GM18861 (cell line): Measurements from ENCODE around the gene MS4A12.
"Not testable (repeated sequence)": the region's sequence is repeated elsewhere in the genome, so short reads cannot be mapped to it uniquely, and the experiment has no call there.

ENCODE experiments used
- ATAC-seq: cut with Tn5 transposase; IDR thresholded peaks from one replicate; pipeline ENCODE4 v1.9.1; 2021; ENCODE audit not compliant: unreplicated experiment

The MS4A12 gene

GRCh38 chr11:60512651-60513225, 20.2 kb downstream of the MS4A12 start:
- ATAC-seq: no peak

DNA sequence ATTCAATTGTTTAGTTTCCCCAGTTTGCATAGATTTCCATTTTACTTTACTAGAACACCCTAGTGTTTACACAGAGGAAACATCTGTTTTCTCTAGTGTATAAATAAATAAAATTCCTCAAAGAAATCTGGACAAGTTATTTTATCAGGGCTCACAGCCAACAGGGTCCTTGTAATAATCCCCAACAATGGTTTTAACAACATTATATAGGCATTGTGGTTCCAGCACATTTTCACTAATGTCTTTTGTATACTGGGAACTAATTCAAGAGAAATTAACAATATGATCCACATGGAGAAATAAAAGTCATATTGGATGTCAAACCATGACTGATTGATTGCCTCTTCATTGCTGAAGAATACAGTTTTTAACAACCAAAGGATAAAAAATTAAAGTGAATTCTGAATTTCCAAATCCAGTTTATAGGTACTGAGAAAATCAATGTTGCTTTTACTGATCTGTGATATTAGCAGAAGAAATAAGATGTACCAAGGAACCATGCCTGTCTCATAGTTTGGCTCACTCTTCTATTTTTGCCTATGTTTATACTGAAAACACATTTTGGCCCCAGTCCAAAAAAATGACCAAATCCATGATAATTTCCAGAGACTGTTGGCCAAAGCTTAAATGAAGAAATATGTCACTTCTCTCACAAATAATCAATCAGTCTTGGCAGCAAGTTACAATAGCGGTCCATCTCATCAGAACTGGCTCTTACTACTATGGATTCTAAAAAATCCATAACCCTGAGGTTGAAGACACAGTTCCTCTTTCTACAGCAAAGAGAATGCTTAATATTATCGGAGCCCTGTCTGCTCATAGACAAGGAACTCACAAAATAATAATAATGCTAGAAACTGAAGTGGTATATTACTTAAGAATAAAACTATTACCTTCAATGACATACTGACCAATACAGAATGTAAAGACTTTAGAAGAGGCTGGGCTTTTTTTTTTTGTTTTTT, 21.2 kb downstream of the MS4A12 start:
- ATAC-seq: no peak

DNA sequence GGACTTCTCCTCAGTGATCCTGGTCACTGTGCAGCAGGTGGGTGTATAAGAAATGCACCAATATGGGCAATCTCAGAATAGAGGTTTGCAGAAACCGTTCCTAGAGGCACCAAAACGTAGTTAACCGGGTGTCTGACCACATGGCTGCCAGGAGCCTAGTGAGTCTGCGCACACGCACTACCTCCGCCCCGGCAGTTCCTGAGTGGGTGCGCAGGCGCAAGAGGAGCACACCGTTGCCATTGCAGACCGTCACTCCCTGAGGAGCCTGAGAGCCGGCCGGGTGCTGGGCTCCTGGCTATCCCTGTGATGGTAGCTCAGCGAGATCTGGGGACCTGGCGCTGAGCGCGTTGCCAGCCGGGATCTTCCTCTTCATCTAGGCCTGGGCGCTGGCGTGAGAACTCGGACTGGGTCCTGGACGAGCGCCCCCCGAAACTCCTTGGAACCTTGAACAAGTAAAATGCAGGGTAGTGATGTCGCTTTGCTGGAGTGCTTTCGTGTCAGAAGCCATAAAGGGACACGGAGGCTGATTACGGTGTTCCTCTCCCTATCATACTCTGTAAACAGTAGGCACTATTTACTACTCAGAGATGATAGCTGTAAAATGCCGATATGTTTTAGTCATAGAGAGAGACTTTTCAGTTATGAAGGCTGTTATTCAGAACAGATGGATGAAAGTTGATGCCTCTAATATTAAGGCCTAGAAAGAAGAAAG, 22.7 kb downstream of the MS4A12 start, which contains the start of gene MS4A13:
MS4A13 (plus strand) TSS at position 249 of the 712 bp plus-strand sequence. CDS start 2,692 bp downstream, outside the sequence.
- ATAC-seq: no peak

DNA sequence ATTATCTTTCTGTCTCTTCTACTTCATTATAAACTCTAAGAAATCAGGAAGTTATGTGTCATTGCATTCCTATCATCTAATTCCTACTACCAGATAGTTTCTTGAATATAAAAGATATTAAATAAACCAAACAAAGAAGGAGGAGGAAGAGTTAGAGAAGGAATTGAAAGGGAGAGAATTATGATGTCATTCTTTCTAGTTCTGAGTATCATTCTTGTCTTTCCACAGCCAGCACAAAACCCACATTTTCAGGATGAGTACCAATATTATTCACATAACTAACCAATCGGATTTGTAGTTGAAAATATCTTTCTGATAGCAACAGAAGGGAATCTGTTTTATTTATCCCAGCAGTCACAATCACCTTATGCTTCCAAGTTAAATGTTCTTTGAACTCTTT, 35.9 kb downstream of the MS4A12 start:
- peak; percentile 2 for ATAC-seq

DNA sequence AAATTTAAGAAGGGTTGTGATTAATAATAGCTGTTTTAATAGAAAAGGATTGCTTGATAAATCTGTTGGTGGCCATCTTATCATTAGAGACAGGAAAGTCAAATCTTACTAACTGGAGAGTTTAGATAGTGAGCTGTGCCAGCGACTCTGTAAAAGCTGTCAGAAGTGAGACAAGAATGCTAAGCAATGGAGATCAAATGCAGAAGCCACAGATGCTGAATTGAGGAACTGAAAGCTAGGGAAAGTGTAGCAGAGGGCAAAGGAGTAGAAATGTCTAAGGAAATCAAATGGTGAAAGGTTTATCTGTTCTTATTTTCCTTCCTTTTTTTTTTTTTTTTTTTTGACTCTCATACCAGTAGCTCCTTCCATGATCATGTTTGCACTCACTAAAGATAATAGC, 36.4 kb downstream of the MS4A12 start:
- peak; percentile 72 for ATAC-seq

GRCh38 chr11:60530454-60531100, 38.0 kb downstream of the MS4A12 start:
- ATAC-seq: no peak

- ATAC-seq: not testable (repeated sequence)
Observed at GRCh38 chr11:60532383-60532782, 39.8 kb downstream of the MS4A12 start.

GRCh38 chr11:60538627-60539026, 46.0 kb downstream of the MS4A12 start:
- ATAC-seq: not testable (repeated sequence)

DNA sequence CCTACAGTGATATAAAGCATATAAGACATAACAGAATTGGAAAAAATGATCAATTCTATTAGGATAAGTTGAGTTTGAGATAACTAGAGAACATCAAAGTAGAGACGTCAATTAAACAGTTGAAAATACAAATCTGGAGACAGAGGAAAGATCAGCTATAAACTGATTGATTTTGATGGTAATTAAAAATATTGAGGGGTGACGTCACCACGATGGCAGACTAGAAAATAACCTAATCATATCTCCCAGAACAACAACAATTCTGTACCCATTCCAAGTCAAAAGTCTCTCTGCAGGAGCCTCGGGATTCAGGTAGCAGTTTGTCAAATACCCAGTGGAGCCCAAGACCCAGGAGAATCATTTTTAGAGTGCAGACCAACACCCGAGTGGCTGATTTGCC, 51.5 kb downstream of the MS4A12 start:
- ATAC-seq: no peak
